Osteoblast (primary cell): ENCODE results near the gene LARP4B. TPM values are rescaled to one million over a fixed set of nuclear protein-coding genes. Genes with fewer than 3 reads are reported as not detected.

Experiments used
- DNase-seq: peaks from one replicate; pipeline ENCODE4 v3.0.0; 2011; ENCODE audit warnings: low spot score, mixed read lengths; ENCODE audit not compliant: insufficient read length; ENCODE audit errors: missing footprints
- H2AFZ ChIP-seq: 2 replicates; pipeline ENCODE4 v1.6.0; 2011; ENCODE audit warnings: mild to moderate bottlenecking, low read length
- H3K27ac ChIP-seq: 2 replicates; pipeline ENCODE4 v1.5.1; 2011; ENCODE audit warnings: mild to moderate bottlenecking, low read depth, low read length, moderate library complexity
- H3K27me3 ChIP-seq: 2 replicates; pipeline ENCODE4 v1.6.0; 2012; ENCODE audit warnings: mild to moderate bottlenecking, control low read depth, inconsistent platforms, low read length, moderate library complexity; ENCODE audit not compliant: insufficient read depth
- H3K36me3 ChIP-seq: 2 replicates; pipeline ENCODE4 v1.5.1; 2011; ENCODE audit warnings: mild to moderate bottlenecking, low read length, control low read depth, moderate library complexity; ENCODE audit not compliant: insufficient read depth
- H3K4me1 ChIP-seq: 2 replicates; pipeline ENCODE4 v1.5.1; 2011; ENCODE audit warnings: mild to moderate bottlenecking, low read length, control low read depth, moderate library complexity; ENCODE audit not compliant: insufficient read depth
- H3K4me2 ChIP-seq: 2 replicates; pipeline ENCODE4 v1.6.0; 2011; ENCODE audit warnings: mild to moderate bottlenecking, low read length; ENCODE audit not compliant: insufficient read depth
- H3K4me3 ChIP-seq: fragments of 200-600 bp; sonication (generic); 3 replicates; pipeline ENCODE4 v1.5.1; 2012; ENCODE audit warnings: mild to moderate bottlenecking, low read length, inconsistent platforms; ENCODE audit not compliant: insufficient read depth
- H3K79me2 ChIP-seq: 2 replicates; pipeline ENCODE4 v1.6.0; 2012; ENCODE audit warnings: mild to moderate bottlenecking, low read length, control low read depth, inconsistent platforms; ENCODE audit not compliant: insufficient read depth
- H3K9me3 ChIP-seq: 2 replicates; pipeline ENCODE4 v1.5.1; 2011; ENCODE audit warnings: low read depth, low read length, control low read depth
- H4K20me1 ChIP-seq: 2 replicates; pipeline ENCODE4 v1.6.0; 2012; ENCODE audit warnings: mild to moderate bottlenecking, low read length, control low read depth; ENCODE audit not compliant: insufficient read depth
- total RNA-seq: library from RNA; depleted of rRNA; stranded (reverse); fragments of >200 nt; gene quantifications from 2 replicates; pipeline ENCODE4 v1.2.3, GENCODE V29; 2012
- TF ChIP-seq, protein P1 (sequence below): IDR thresholded peaks from 2 replicates; pipeline ENCODE4 v1.5.1; 2011; ENCODE audit warnings: mild to moderate bottlenecking, low read depth, low read length, moderate library complexity; ENCODE audit errors: extremely low read depth

The LARP4B gene
- total RNA-seq, 1 donor, result 46.0 TPM

DNA sequence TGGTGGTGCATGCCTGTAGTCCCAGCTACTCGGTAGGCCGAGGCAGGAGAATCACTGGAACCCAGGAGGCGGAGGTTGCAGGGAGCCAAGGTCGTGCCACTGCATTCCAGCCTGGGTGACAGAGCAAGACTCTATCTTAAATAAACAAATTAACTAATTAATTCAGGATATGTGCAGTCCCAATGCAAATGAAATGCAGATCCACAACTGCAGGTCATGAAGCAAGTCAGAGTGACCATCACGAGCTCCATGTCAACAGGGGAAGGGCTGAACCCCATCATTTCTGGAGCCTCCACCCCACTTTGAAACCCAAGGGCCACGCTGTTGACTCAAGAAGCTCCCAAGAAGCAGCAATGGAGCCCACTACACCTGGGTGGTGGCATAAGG is 115.4 kb downstream of the LARP4B start:
- H3K27me3 ChIP-seq, result no peaks in the 10 kb centered on the region
- H3K4me2 ChIP-seq, result no peak overlapping the region
- H3K4me1 ChIP-seq, result peaks cover 12% of the 10 kb centered on the region
- H3K36me3 ChIP-seq, result peaks cover 91% of the 10 kb centered on the region
- DNase-seq, result no peak
- peaks cover 17% of the 10 kb centered on the region for H3K79me2 ChIP-seq
- TF ChIP-seq, protein P1, sequence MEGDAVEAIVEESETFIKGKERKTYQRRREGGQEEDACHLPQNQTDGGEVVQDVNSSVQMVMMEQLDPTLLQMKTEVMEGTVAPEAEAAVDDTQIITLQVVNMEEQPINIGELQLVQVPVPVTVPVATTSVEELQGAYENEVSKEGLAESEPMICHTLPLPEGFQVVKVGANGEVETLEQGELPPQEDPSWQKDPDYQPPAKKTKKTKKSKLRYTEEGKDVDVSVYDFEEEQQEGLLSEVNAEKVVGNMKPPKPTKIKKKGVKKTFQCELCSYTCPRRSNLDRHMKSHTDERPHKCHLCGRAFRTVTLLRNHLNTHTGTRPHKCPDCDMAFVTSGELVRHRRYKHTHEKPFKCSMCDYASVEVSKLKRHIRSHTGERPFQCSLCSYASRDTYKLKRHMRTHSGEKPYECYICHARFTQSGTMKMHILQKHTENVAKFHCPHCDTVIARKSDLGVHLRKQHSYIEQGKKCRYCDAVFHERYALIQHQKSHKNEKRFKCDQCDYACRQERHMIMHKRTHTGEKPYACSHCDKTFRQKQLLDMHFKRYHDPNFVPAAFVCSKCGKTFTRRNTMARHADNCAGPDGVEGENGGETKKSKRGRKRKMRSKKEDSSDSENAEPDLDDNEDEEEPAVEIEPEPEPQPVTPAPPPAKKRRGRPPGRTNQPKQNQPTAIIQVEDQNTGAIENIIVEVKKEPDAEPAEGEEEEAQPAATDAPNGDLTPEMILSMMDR, result no peak
- no peak overlapping the region for H2AFZ ChIP-seq
- no peak overlapping the region for H3K4me3 ChIP-seq
- no peak overlapping the region for H3K27ac ChIP-seq
- H4K20me1 ChIP-seq, result peaks cover 12% of the 10 kb centered on the region
- H3K9me3 ChIP-seq, result no peaks in the 10 kb centered on the region

GRCh38 chr10:815338-816090 is 116.0 kb downstream of the LARP4B start:
- no peak overlapping the region for H3K4me2 ChIP-seq
- no peak overlapping the region for H3K27ac ChIP-seq
- no peaks in the 10 kb centered on the region for H3K9me3 ChIP-seq
- no peak overlapping the region for H3K4me3 ChIP-seq
- peaks cover 15% of the 10 kb centered on the region for H4K20me1 ChIP-seq
- peaks cover 90% of the 10 kb centered on the region for H3K36me3 ChIP-seq
- H2AFZ ChIP-seq, result no peak overlapping the region
- peaks cover 10% of the 10 kb centered on the region for H3K4me1 ChIP-seq
- no peaks in the 10 kb centered on the region for H3K27me3 ChIP-seq
- H3K79me2 ChIP-seq, result peaks cover 17% of the 10 kb centered on the region
- TF ChIP-seq, protein P1, result peak; percentile 28
- peak; percentile 54 for DNase-seq

DNA sequence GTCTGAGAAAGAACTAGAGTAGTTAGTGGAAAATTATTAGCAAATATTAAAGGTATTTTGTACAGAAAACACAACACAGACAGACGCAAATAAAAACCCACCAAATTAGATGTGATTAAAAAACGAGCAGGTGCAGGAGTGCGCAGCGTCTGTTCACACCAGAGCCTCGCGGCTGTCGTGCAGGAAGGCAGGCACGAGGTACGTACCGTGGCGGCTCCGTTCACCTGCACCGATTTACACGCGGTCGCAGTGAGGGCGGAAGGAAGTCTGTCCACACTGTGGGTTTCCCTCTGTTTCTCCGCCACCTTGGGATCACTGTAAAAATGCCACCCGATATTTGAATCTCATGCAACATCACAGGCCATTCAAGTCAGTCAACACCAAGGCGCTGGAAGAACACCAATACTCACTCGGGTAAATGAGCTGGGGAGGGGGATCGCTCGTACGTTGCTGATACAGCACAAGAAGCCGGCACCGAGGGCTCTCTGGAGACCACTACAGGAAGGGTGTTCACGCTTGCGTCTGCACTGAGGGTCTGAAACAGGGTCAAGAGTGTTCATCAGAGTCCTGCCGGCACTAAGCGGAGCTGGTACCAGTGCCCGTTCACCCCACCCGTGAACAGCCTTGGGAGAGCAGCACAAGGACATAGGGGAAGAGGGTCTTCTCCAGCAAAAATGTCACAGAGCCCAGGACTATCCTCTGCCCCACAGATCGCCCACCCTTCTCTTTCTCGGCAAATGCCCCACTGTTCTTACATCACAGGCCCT is 116.8 kb downstream of the LARP4B start:
- H3K27me3 ChIP-seq, result no peaks in the 10 kb centered on the region
- no peak for DNase-seq
- peaks cover 86% of the 10 kb centered on the region for H3K36me3 ChIP-seq
- TF ChIP-seq, protein P1, result no peak
- no peak overlapping the region for H3K4me3 ChIP-seq
- no peak overlapping the region for H3K4me2 ChIP-seq
- H2AFZ ChIP-seq, result no peak overlapping the region
- no peak overlapping the region for H3K27ac ChIP-seq
- H3K4me1 ChIP-seq, result peaks cover 9% of the 10 kb centered on the region
- no peaks in the 10 kb centered on the region for H3K9me3 ChIP-seq
- peaks cover 17% of the 10 kb centered on the region for H3K79me2 ChIP-seq
- H4K20me1 ChIP-seq, result peaks cover 12% of the 10 kb centered on the region

- DNase-seq, result peak; percentile 91
- no peaks in the 10 kb centered on the region for H3K27me3 ChIP-seq
- peaks cover 13% of the 10 kb centered on the region for H3K79me2 ChIP-seq
- H3K4me2 ChIP-seq, result no peak overlapping the region
- TF ChIP-seq, protein P1, result no peak
- no peaks in the 10 kb centered on the region for H3K4me1 ChIP-seq
- H2AFZ ChIP-seq, result no peak overlapping the region
- peaks cover 7% of the 10 kb centered on the region for H4K20me1 ChIP-seq
- H3K27ac ChIP-seq, result peak overlapping the region; percentile 1
- H3K4me3 ChIP-seq, result no peak overlapping the region
- H3K9me3 ChIP-seq, result no peaks in the 10 kb centered on the region
- peaks cover 81% of the 10 kb centered on the region for H3K36me3 ChIP-seq
These were observed 118.2 kb downstream of the LARP4B start for GRCh38 chr10:813286-813685.
